Small intestine (tissue), 16 donors: ENCODE data around the gene ZDHHC14. TPM values are rescaled to one million over a fixed set of nuclear protein-coding genes. Genes with fewer than 3 reads are reported as not detected.
"Not testable (repeated sequence)": the region's sequence is repeated elsewhere in the genome, so short reads cannot be mapped to it uniquely, and the experiment has no call there.

Source experiments
- DNase-seq, 2 donors: peaks; one replicate each; pipeline versions ENCODE4 v3.0.0 to v3.0.0-alpha.2; 2013
- FAIRE-seq: peaks from 2 replicates; lab custom pipeline; 2012; peaks lifted over from hg19 to GRCh38; lab: Jason Lieb, UNC
- H3K27ac ChIP-seq, 3 donors: one replicate each; pipeline ENCODE4 v1.5.1; 2013; ENCODE audit warnings: low read length in 2 of 3, mild to moderate bottlenecking in 2 of 3, control low read depth in 1 of 3, inconsistent platforms in 1 of 3, low read depth in 1 of 3, moderate library complexity in 1 of 3
- H3K27me3 ChIP-seq, 3 donors: one replicate each; pipeline ENCODE4 v1.6.1; 2013; ENCODE audit warnings: low read length in 3 of 3, inconsistent platforms in 1 of 3; ENCODE audit not compliant: control insufficient read depth in 3 of 3, insufficient read depth in 3 of 3
- H3K36me3 ChIP-seq, 3 donors: one replicate each; pipeline ENCODE4 v1.6.1; 2013; ENCODE audit warnings: low read length in 3 of 3, inconsistent platforms in 1 of 3, low read depth in 1 of 3, mild to moderate bottlenecking in 1 of 3, moderate library complexity in 1 of 3; ENCODE audit not compliant: control insufficient read depth in 3 of 3, insufficient read depth in 2 of 3
- H3K4me1 ChIP-seq, 3 donors: one replicate each; pipeline ENCODE4 v1.6.1; 2013; ENCODE audit warnings: low read length in 2 of 3, inconsistent platforms in 1 of 3, low read depth in 1 of 3, mild to moderate bottlenecking in 1 of 3, moderate library complexity in 1 of 3; ENCODE audit not compliant: control insufficient read depth in 3 of 3, insufficient read depth in 2 of 3
- H3K4me3 ChIP-seq, 3 donors: one replicate each; pipeline ENCODE4 v1.5.1; 2013; ENCODE audit warnings: low read length in 3 of 3, control low read depth in 1 of 3, inconsistent platforms in 1 of 3, low read depth in 1 of 3, mild to moderate bottlenecking in 1 of 3, moderate library complexity in 1 of 3
- H3K9me3 ChIP-seq, 2 donors: one replicate each; pipeline ENCODE4 v1.6.1; 2013; ENCODE audit warnings: low read depth in 1 of 2, low read length in 1 of 2; ENCODE audit not compliant: control insufficient read depth in 2 of 2, insufficient read depth in 1 of 2
- WGBS, 3 donors: extraction: QIAGEN DNeasy Blood & Tissue Kit; methylation state at CpG; one replicate each; pipeline ENCODE4 v1.1.7; 2013; 5-methylcytosine and 5-hydroxymethylcytosine counted together
- long read RNA-seq, 10 donors: transcript quantifications; one replicate each; lab custom pipeline, GENCODE V29; 2026
- polyA plus RNA-seq, 4 donors: library from polyadenylated mRNA; stranded (reverse) in 3 of 4; unstranded in 1 of 4; fragments of 200-250 nt in 3 of 4; fragments of 120-200 nt in 1 of 4; gene quantifications; one replicate each; pipeline versions ENCODE4 v1.2.1 to v1.2.3, GENCODE V29; 2013
- donor health status: healthy with polysubstance abuse.
- donor health status: control.
- donor health status: control.
- donor health status: Bipolar disorder and iron deficiency.
- donor health status: healthy.

ZDHHC14 gene
- 10 to 100 TPM in 2 of 4 donors, 1 to 10 TPM in 2; 3.4 to 27.7 (median 10.3) TPM for polyA plus RNA-seq
- long read RNA-seq, donor 1, full-length matches to known transcripts, result 8 of 8 reads
- long read RNA-seq, donor 1, partial matches to known transcripts, result 0 of 8 reads
- long read RNA-seq, donor 1, other reads (novel, unspliced or antisense), result 0 of 8 reads
- long read RNA-seq, donor 2, full-length matches to known transcripts, result 2 of 2 reads
- long read RNA-seq, donor 2, partial matches to known transcripts, result 0 of 2 reads
- long read RNA-seq, donor 2, other reads (novel, unspliced or antisense), result 0 of 2 reads
- long read RNA-seq, donor 3, partial matches to known transcripts, result 20 of 20 reads
- long read RNA-seq, donor 3, other reads (novel, unspliced or antisense), result 0 of 20 reads
- long read RNA-seq, donor 4, result 0 reads
- long read RNA-seq, donor 5, result 0 reads
- long read RNA-seq, donor 6, partial matches to known transcripts, result 0 of 1 reads
- long read RNA-seq, donor 6, other reads (novel, unspliced or antisense), result 0 of 1 reads
- long read RNA-seq, donor 7, result 0 reads
- long read RNA-seq, donor 8, partial matches to known transcripts, result 0 of 1 reads
- long read RNA-seq, donor 8, other reads (novel, unspliced or antisense), result 0 of 1 reads
- long read RNA-seq, donor 9, full-length matches to known transcripts, result 2 of 2 reads
- long read RNA-seq, donor 9, partial matches to known transcripts, result 0 of 2 reads
- long read RNA-seq, donor 9, other reads (novel, unspliced or antisense), result 0 of 2 reads
- long read RNA-seq, donor 10, full-length matches to known transcripts, result 3 of 26 reads
- long read RNA-seq, donor 10, partial matches to known transcripts, result 23 of 26 reads
- long read RNA-seq, donor 10, other reads (novel, unspliced or antisense), result 0 of 26 reads

DNA sequence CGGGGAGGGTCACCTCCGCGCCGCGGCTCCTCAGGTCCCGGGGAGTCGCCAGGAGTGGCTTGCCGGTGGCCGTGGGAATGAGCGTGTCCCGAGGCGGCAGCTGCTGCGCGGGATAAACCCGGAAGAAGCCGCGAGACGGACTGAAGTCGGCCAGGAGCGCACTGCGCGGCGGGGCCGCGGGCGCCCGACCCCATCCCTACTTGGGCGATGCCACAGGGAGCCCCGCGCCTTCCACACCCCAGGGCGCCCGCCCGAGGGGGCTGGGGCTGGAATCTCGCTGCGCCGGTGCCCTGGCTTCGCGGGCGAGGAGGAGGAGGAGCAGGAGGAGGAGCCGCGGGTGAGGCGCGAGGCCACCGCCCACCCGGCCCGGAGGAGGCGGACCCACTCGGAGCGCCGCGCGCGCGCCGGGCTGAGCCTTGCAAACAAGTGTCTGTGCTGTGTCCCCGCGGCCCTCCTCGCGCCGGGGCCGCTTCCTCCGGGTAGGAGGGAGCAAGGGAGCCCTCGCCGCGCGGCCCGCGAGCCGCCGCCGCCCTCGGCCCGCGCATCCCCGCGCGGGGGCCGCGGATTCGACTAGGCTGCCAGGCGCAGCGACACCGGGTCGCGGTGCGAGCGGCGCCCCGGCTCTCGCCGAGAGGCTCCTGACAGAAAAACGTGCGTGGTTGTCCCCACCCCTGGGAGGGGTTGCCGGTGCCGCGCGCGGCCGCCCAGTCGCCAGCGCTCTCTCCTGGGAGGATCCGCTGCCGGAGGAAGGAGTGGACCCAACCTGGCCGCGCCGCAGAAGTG lies at the start of gene ZDHHC14:
Gene ZDHHC14, plus strand, starts transcription at position 412 of the 783 bp plus-strand sequence.
- 0 to 1% (median 0%) methylated on average over 46 to 106 of the region's 106 CpGs for WGBS, 3 donors
- Histone ChIP-seq H3K27ac (peak within 1 kb of the TSS; percentile 86 to 93 (median 86)), H3K9me3 (no peaks in the 10 kb centered on the region), H3K36me3 (peaks cover 0 to 6% (median 0%) of the 10 kb centered on the region in 3 donors), H3K4me3 (peak within 1 kb of the TSS; percentile 85 to 99 (median 99)), H3K4me1 (peaks cover 5 to 15% (median 8%) of the 10 kb centered on the region in 3 donors), H3K27me3 (no peaks in the 10 kb centered on the region)
- no peak for FAIRE-seq
- DNase-seq, result peak; percentile 89 to 96

- no peak overlapping the region for H3K27ac ChIP-seq
- H3K36me3 ChIP-seq, result no peaks in the 10 kb centered on the region
- H3K4me1 ChIP-seq, result no peaks in the 10 kb centered on the region
- peaks cover 0 to 8% (median 0%) of the 10 kb centered on the region in 3 donors for H3K27me3 ChIP-seq
- no peak for DNase-seq
- no peak overlapping the region for H3K4me3 ChIP-seq
- 64 to 85% (median 69%) methylated on average over 7 of the region's 7 CpGs for WGBS, 3 donors
- FAIRE-seq, result no peak
- H3K9me3 ChIP-seq, result no peaks in the 10 kb centered on the region
Measured at GRCh38 chr6:157332813-157333212, 48.2 kb upstream of the ZDHHC14 start.

DNA sequence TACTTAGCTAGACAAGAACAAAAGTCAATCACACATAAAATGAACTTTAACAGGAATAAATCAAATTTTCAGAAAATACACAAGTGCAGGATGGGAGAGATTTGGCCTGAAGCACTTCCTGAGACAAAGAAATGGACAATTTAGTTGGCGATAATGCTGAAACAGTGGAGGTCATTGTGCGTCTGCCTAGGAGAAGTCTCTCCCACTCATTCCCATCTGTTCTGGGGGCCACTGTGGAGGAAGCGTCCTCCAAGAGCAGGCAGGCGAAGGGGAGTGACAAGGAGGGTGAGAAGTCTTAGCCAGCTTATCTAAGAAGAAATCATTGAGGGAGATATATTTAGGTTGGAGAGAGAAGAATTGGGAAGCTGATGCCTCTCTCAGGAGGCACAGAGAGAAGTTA lies 47.5 kb upstream of the ZDHHC14 start:
- peaks cover 0 to 8% (median 0%) of the 10 kb centered on the region in 3 donors for H3K27me3 ChIP-seq
- H3K27ac ChIP-seq, result no peak overlapping the region
- H3K4me1 ChIP-seq, result no peaks in the 10 kb centered on the region
- H3K9me3 ChIP-seq, result no peaks in the 10 kb centered on the region
- no peaks in the 10 kb centered on the region for H3K36me3 ChIP-seq
- H3K4me3 ChIP-seq, result no peak overlapping the region
- DNase-seq, result no peak
- WGBS, 3 donors, result 92 to 94% (median 93%) methylated on average over 4 of the region's 4 CpGs
- no peak for FAIRE-seq

DNA sequence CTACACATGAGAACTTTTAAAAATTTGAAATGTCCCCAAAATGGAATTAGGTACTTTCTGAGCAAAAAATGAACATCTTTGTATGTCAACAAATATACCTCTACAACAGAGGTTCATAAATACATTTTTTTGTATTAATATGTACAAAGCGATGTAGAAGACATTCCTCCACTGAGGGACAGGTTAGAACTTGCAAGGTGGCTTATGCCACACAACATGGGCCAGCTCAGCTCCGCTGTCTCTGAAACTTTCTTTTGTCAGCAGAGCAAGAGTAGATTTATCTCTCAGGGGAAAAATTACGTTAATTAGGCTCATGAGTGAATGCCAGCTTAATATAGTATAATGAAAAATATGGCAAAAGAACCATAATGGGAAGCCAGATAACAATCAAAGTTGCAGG lies 47.0 kb upstream of the ZDHHC14 start:
- DNase-seq, result no peak
- H3K4me3 ChIP-seq, result no peak overlapping the region
- no peaks in the 10 kb centered on the region for H3K4me1 ChIP-seq
- H3K27ac ChIP-seq, result no peak overlapping the region
- no peak for FAIRE-seq
- WGBS, 3 donors, result 82 to 85% (median 85%) methylated on average over 3 of the region's 3 CpGs
- no peaks in the 10 kb centered on the region for H3K36me3 ChIP-seq
- no peaks in the 10 kb centered on the region for H3K9me3 ChIP-seq
- H3K27me3 ChIP-seq, result peaks cover 0 to 8% (median 0%) of the 10 kb centered on the region in 3 donors

DNA sequence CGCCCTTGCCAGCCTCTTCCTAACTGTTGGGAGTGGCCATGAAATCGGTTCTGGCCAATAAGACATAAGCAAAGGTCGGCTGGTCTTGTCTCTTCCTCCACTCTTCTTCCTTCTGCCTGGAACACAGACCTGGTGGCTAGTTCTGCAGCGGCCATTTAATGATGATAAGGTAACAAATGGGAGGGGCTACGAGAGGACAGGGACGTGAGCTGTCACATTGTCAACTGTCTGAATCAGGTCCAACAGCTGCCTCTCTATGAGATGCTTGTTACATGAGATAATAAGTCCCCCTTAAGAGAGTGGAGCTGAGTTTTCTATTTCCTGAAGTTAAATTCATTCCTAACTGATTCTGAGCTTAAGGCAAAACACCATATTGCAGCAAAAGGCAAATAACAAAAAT lies 45.2 kb upstream of the ZDHHC14 start:
- H3K27me3 ChIP-seq, result peaks cover 0 to 8% (median 0%) of the 10 kb centered on the region in 3 donors
- no peak overlapping the region for H3K27ac ChIP-seq
- FAIRE-seq (no peak), DNase-seq (no peak)
- H3K36me3 ChIP-seq, result no peaks in the 10 kb centered on the region
- no peaks in the 10 kb centered on the region for H3K9me3 ChIP-seq
- WGBS, 3 donors, result 27 to 53% (median 48%) methylated on average over 6 of the region's 6 CpGs
- no peak overlapping the region for H3K4me3 ChIP-seq
- no peaks in the 10 kb centered on the region for H3K4me1 ChIP-seq

- H3K4me3 ChIP-seq, DNase-seq, H3K4me1 ChIP-seq, H3K27ac ChIP-seq, H3K27me3 ChIP-seq, H3K9me3 ChIP-seq, H3K36me3 ChIP-seq, FAIRE-seq: not testable (repeated sequence)
- WGBS, 3 donors, result 74 to 85% (median 77%) methylated on average over 3 of the region's 3 CpGs
Measured at GRCh38 chr6:157337276-157337675, 43.7 kb upstream of the ZDHHC14 start.

GRCh38 chr6:157337751-157338150 lies 43.2 kb upstream of the ZDHHC14 start:
- Histone ChIP-seq H3K9me3 (no peaks in the 10 kb centered on the region), H3K27me3 (peaks cover 0 to 3% (median 0%) of the 10 kb centered on the region in 3 donors), H3K36me3 (no peaks in the 10 kb centered on the region), H3K4me1 (no peaks in the 10 kb centered on the region), H3K27ac (no peak overlapping the region), H3K4me3 (no peak overlapping the region)
- DNase-seq (no peak), FAIRE-seq (no peak)
- WGBS, 3 donors, result 61 to 91% (median 84%) methylated on average over 2 of the region's 2 CpGs

GRCh38 chr6:157339432-157339831 lies 41.6 kb upstream of the ZDHHC14 start:
- WGBS, 3 donors, result 67 to 81% (median 69%) methylated on average over 1 of the region's 1 CpG
- Histone ChIP-seq H3K36me3 (no peaks in the 10 kb centered on the region), H3K27me3 (no peaks in the 10 kb centered on the region), H3K9me3 (no peaks in the 10 kb centered on the region), H3K4me1 (no peaks in the 10 kb centered on the region), H3K27ac (no peak overlapping the region), H3K4me3 (no peak overlapping the region)
- no peak for FAIRE-seq
- no peak for DNase-seq
